IPS-NIHi7 (cell line): ENCODE data around the gene TTC28.

Experiments used
- DNase-seq: peaks from one replicate; pipeline ENCODE4 v3.0.0; 2012; ENCODE audit warnings: mixed read lengths; ENCODE audit errors: extremely low spot score

Gene TTC28

DNA sequence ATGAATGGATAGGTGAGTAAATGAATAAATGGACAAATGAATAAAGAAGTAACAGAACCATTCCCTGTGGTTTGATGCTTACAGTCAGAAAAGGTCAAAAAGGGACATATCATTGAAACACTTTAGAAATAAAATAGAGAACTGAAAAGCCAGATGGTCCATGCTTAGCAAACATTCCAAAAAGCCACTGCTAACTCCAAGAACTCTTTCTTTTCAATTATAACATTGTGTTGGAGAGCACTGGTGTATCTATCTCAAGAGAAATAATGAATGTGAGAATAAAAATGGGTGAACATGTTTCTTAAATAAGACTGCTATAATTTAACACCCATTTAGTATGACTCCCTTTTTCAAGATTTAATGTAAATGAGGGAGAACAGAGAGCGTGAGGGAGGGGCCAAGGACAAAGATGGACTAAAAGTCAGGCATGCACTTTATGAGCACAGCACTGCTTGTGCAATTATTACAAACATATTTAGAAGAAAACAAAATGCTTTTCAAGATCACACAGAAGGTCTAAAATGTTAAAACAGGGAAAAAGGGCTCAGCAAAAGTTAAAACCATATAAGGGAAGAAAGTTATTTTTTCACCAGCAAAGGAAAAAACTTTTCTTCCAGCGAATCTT, 536.3 kb downstream of the TTC28 start:
- no peak for DNase-seq

- DNase-seq, result no peak
Measured at GRCh38 chr22:28142361-28142961, 537.2 kb downstream of the TTC28 start.

DNA sequence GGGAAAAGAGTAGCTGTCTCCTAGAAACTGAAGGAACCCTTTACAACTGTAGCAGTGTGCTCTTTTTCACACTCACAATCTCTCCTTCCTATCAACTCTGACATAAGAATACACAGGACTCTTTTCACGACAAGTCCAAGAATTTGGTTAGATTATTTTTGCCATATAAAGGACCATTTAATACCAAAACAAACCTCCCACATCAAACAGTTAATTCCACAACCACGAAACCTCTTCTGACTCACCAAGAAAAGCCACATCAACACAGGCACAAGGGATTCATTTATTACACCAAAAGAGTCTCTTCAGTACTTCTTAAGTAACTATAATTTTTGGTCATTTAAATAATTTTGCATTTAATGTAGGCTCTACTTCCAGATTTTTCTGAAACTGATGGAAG, 538.0 kb downstream of the TTC28 start:
- DNase-seq, result no peak

DNA sequence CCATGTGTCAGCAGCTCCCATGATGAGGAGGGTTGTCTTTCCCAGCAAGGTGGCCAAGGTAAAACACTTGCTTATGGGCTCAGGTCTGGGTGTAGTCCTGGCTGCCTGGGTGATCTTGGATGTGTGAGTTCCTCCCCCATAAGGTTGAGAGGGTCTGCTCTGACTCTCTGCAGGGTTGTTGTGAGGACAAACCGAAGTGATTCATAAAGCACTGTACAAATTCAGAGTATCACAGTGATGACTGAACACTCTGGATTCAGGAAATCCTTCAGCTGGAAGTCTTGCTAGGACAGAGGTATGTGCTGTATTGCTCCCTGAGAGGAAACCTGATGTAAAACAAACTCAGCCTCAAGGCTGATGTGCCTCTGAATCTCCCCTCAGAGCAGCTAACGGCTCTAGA, 539.7 kb downstream of the TTC28 start:
- no peak for DNase-seq

GRCh38 chr22:28139516-28139915, 540.1 kb downstream of the TTC28 start:
- no peak for DNase-seq

DNA sequence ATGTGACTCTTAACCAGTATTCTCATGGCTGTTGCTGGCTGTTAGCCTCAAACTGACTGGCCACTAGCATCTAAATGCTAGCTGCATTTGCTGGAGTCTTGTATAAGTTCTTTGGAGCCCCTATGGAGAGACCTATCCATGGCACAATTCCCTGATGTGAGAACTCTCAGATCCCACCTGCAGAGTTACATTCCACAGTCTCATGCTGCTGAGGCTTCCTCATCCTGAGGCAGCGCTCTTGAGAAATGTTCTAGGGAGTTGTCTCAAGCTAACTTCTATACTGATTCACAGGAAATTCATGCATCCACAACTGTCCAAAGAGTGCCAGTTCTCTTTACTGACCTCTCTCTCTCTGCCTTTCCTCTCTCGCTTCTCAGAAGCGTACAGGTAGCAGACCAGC, 542.6 kb downstream of the TTC28 start:
- DNase-seq, result peak; percentile 44

- no peak for DNase-seq
Measured at GRCh38 chr22:28132466-28132865, 547.2 kb downstream of the TTC28 start.

DNA sequence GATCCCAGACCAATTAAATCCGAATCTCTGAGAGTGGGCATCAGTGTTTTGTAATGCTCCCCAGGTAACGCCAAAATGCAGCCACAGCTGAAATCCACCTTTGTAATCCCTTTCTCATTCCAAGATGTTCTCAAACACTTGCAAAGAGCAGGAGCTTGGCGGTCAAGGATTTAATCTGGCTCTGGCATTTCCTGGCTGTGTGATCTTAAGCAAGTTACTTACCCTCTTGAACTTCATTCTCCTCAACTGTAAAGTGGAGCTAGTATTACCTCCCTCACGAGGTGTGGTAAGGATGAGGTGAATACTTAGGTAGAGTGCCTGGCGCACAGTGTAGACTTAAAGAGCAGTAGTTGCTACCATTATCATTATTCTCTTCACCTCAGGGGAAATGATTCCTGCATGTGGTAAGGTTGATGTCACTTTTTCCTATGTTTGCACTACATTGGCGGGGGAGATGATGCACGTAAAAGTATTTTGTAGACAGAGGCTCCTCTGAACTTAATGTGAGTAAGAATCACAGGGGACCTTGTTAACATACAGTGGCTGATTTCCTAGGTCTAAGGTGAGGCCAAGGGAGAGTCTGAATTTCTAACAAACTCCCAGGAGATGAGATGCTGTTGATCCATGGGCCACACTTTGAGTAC, 550.2 kb downstream of the TTC28 start:
- DNase-seq, result peak; percentile 23

DNA sequence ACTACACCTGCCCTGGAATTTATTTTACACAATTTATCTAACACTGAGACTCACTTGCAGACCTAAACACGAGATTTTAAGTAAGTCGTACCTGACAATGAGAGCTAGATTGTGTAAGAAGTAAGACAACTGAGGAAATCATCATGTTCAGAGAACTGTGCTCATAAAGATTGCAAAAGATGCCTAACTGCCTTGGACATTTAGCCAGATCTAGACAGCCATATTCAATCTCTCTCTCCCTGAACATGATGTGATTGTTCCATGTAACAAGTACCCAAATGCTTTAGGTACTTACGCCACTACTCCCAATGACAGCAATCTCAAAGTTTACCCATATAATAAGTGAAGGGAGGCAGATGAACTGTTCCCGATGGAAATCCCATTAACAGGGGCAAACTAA, 550.8 kb downstream of the TTC28 start:
- no peak for DNase-seq

- no peak for DNase-seq
Measured at GRCh38 chr22:28125799-28126198, 553.8 kb downstream of the TTC28 start.

DNA sequence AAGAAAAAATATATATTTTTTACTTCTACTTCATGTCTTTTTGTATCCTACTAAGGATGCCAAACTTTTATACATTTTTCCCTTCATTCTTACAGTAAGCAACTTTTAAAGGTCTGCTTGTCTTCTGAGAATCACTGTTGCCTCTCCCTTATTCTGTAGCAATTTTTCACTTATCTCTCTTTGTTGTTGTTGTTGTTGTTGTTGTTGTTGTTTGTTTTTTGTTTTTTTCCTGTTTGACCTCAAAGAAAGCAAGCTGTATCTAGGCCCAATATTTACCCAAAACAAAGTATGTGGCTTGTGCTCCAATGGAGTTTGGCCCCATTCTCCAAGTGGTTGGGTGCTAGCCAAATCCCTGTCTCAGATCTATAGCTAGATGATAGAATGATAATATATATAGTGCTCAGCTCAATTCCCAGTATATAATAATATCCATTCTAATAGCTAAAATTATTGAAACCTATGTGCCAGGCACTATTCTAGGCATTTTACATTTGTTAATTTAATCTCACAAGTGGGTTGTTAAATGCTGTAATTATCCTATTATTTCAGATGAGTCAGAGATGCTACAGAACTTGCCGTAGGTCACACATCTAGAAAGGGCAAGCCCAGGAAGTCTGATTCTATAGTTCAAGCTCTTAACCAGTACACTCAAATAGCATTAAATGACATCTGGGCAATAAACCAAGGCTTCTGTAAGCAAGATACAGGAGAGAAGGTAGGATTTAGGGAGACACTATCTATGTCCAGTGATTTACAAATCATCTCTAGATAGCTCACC, 555.5 kb downstream of the TTC28 start:
- no peak for DNase-seq

- no peak for DNase-seq
Measured at GRCh38 chr22:28120691-28121592, 558.7 kb downstream of the TTC28 start.

DNA sequence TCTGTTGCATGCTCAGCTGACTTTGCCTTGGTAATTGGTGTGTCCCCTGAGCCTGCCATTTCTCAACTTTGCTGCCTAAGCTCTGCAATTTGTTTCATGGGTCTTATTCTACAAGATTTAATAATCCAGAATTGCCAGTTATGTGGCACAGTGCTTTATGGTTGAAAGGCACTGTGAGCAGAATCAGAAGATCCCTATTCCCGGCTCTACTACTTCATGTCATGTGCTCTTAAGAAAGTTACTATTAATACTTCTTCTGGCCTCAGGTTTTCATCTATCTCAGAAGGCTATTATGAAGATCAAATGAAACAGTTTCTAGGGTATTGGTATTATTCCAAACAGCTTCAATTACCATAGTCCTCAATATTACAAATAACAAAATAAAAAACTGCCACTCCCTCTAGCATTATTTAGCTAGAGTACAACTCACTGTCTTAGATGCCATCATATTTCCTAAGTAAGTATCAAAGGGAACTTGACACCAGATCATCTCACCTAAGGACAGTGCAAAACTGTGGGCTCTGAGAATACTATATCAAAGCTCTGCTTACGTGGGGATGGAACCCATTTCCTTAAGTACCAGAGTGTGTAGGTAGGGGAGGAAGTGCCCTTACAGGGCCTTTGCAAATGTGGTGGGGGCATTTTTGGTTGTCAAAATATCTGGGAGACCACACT, 560.5 kb downstream of the TTC28 start:
- DNase-seq, result no peak

- no peak for DNase-seq
Measured at GRCh38 chr22:28116219-28116673, 563.4 kb downstream of the TTC28 start.

DNA sequence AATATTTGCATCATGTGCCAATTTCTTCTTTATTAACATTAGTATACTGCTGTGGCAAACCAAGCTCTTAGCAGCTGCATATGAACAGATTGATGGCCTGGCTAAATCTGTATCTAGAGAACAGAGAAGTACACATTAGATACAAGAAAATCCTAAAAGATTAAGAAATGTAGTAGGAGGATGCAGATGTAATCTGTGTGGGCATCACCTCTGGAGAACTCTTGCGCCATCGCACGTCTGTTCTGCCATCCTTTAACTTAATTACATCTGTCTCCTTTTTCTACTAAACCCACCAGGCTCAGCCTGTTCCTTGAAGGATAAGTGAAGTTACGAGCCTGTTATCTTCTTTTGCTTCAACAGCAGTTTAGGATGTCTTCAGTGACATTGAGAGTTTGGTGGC, 564.2 kb downstream of the TTC28 start:
- DNase-seq, result no peak

DNA sequence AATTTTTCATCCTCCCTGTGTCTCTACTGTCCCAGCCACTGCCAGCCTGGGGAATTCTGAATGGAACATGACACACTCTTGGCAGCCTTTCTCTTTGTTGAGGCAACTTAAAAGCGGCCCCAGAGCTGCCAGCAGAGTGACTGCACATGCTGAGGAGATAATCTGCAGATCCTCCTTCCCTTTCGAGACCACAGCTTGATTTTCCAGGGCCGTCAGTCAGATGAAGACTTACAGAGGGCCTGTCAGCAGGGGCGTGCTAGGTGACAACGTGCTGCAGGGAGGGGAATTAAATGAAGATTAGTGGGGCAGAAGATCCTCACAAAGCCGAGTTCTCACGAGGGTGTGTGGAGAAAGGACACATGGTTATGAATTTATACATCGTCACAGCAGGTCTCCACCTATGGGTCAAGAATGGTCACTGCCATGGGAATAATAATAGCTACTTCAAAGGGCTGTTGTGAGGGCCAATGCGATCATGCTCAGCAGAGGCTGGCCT, 567.0 kb downstream of the TTC28 start:
- DNase-seq, result peak; percentile 29

DNA sequence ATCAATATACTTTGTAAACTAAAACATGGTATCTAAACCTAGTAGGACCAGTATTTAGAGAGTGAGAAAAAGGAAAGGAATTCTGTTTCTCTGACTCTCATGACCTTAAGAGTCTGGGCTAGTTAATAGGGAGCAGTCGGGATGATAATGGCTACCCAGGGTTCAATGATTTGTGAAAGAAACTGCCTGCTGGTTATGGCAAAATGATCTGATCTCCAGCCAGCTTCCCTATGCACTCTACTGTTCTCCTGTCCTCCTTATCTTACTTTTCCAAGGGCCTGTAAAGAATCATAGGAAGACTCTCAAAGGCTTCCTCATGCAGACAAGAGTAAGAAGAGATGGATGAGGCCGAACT, 567.5 kb downstream of the TTC28 start:
- no peak for DNase-seq

DNA sequence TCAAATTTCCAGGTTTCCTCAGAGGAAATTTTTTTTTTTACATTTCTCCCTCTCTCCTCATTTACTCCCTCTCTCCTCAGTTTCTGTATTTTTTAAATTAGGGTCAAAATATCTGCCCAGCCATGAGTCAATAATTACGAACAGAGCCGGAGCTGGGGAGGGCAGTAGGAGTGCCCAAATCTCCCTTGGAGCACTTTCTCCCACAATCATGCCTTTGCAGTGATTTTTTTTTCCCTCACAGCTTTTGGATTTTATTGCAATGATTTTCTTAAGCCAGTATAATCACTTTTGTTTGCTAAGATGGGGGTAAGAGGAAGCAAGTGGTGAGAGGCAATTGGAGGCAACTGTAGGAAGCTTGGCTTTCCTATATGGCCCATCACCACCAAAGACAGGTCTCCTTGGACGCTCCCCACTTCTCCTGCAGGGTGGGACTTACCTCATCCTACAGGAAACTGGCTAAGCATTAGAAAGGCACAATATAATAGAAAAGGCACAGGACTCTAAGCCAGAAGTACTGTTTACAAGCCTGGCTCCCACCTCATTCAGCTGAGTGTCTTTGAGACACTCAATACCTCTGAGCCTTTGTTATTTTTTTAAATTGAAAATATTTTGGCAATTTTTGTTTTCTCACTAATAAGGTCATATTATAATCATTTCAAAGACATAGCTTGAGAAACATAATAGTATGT, 568.0 kb downstream of the TTC28 start:
- DNase-seq, result no peak

DNA sequence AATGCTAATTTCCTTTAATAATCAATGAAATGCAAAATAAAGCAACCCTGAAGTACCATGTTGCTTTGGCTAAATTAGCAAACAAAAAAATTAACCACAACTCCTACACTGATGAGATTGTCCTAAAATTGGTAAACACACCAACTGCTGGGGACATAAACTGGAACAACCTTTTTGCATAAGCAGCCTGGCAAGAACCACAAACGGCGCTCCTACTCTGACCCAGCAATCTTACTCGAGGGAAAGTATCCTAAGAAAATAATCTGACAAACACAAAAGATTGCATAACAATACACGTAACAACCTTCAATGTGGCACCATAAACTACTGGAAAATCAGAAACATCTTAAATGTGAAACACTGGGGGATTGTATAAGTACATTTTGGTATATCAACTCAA, 570.8 kb downstream of the TTC28 start:
- no peak for DNase-seq

DNA sequence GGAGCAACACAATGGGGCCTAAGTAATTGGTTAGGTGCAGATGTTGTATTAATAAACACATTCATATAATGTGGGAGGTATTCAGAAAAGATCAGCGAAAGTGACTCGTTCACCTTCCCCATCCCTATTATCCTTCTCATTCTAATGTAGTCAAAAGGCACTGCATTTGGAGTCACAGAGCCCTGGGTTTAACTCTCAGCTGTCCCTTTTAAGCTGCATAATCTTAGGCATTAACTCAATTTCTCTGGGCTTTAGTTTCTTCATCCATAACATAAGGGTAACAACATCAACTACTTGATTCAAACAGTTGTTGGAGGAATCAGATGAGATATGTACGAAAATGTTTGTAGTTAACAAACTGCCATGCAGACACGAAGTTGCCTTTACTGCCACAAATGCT, 573.0 kb downstream of the TTC28 start:
- no peak for DNase-seq
